K562 (cell line): ENCODE data around the gene CDH12. TPM values are rescaled to one million over a fixed set of nuclear protein-coding genes. Genes with fewer than 3 reads are reported as not detected.

Source experiments
- HDAC2 ChIP-seq: fragments of 450-650 bp; IDR thresholded peaks from 2 replicates; pipeline ENCODE4 v1.6.1; 2016; ENCODE audit warnings: mild to moderate bottlenecking
- NEUROD1 ChIP-seq: fragments of 150-350 bp; IDR thresholded peaks from 2 replicates; pipeline ENCODE4 v1.6.1; 2014; ENCODE audit warnings: borderline replicate concordance, low read length, low read depth; ENCODE audit not compliant: partially characterized antibody
- POLR2AphosphoS2 ChIP-seq: IDR thresholded peaks from 2 replicates; pipeline ENCODE4 v1.6.1; 2012; ENCODE audit warnings: low read length, improper control_type of control experiment
- POLR2H ChIP-seq: IDR thresholded peaks from 2 replicates; pipeline ENCODE4 v1.6.1; 2016; ENCODE audit warnings: missing genetic modification characterization, low read depth, mild to moderate bottlenecking, control low read depth, missing compliant biosample characterization, moderate library complexity
- TEAD1 ChIP-seq, 2 experiments: fragments of 450-650 bp in 1 of 2; sonication (generic) in 1 of 2; formaldehyde crosslinking; IDR thresholded peaks; 2 replicates each; pipeline versions ENCODE4 v1.4.0 to v1.8.0; 2020 to 2022; ENCODE audit warnings: mild to moderate bottlenecking in 2 of 2, missing genetic modification reagents in 1 of 2
- YY1 ChIP-seq, 3 experiments: IDR thresholded peaks; 2 replicates each; pipeline ENCODE4 v1.6.1; 2011; ENCODE audit warnings: low read length in 2 of 3, mild to moderate bottlenecking in 2 of 3, moderate library complexity in 2 of 3, borderline replicate concordance in 1 of 3, control low read depth in 1 of 3, low read depth in 1 of 3; ENCODE audit not compliant: insufficient read depth in 3 of 3, insufficient replicate concordance in 2 of 3, control insufficient read depth in 1 of 3, insufficient read length in 1 of 3; ENCODE audit errors: extremely low read depth in 1 of 3
- ZBED1 ChIP-seq: IDR thresholded peaks from 2 replicates; pipeline ENCODE4 v1.6.1; 2014
- ZC3H11A ChIP-seq: IDR thresholded peaks from 2 replicates; pipeline ENCODE4 v1.6.1; 2012; ENCODE audit warnings: low read depth, low read length, improper control_type of control experiment
- ZKSCAN3 ChIP-seq: fragments of 250-450 bp; sonication (Bioruptor Pico); IDR thresholded peaks from 2 replicates; pipeline ENCODE4 v1.4.0; 2020
- ZNF316 ChIP-seq: fragments of 450-650 bp; IDR thresholded peaks from 2 replicates; pipeline ENCODE4 v1.6.1; 2016
- polyA plus RNA-seq, 8 experiments: library from polyadenylated mRNA; depleted of rRNA in 4 of 8; stranded (reverse) in 5 of 8; unstranded in 3 of 8; fragments of >200 nt; fragmentation: Nextera tagmentation in 2 of 8; fragmentation: Illumina TruSeq in 1 of 8; extraction: Ambion mirVana in 2 of 8; extraction: Trizol in 1 of 8; gene quantifications; 2 replicates each; pipeline versions ENCODE4 v1.2.1 to v1.2.3, GENCODE V29; 2011 to 2014; ENCODE audit warnings: inconsistent platforms in 1 of 8, missing spikeins in 1 of 8
- total RNA-seq, 7 experiments: library from RNA; depleted of rRNA in 6 of 7; stranded (reverse); fragments of >200 nt in 6 of 7; fragmentation: Illumina TruSeq in 2 of 7; extraction: Trizol in 2 of 7; gene quantifications; 2 replicates each; pipeline versions ENCODE4 v1.2.1 to v1.2.3, GENCODE V29; 2011 to 2021; ENCODE audit warnings: low replicate concordance in 1 of 7
- TF ChIP-seq, protein P1 (sequence below): sonication (generic); formaldehyde crosslinking; IDR thresholded peaks from 2 replicates; pipeline ENCODE4 v1.8.0; 2022; ENCODE audit warnings: mild to moderate bottlenecking, missing genetic modification reagents
- TF ChIP-seq, protein P2 (sequence below), 2 experiments: fragments of 450-650 bp; IDR thresholded peaks; 2 replicates each; pipeline ENCODE4 v1.6.1; 2016; ENCODE audit warnings: mild to moderate bottlenecking in 2 of 2, borderline replicate concordance in 1 of 2, low read depth in 1 of 2, moderate library complexity in 1 of 2
- TF ChIP-seq, protein P3 (sequence below): sonication (generic); IDR thresholded peaks from 2 replicates; pipeline ENCODE4 v1.6.1; 2016
- TF ChIP-seq, protein P4 (sequence below), 2 experiments: fragments of 200-800 bp in 1 of 2; sonication (Bioruptor generic) in 1 of 2; sonication (generic) in 1 of 2; formaldehyde crosslinking in 1 of 2; IDR thresholded peaks in 1 of 2; conservative IDR thresholded peaks in 1 of 2; 2 replicates each; pipeline versions ENCODE4 v1.5.0 to v1.6.1; 2016 to 2020; ENCODE audit warnings: missing compliant biosample characterization in 1 of 2, missing genetic modification characterization in 1 of 2, missing genetic modification reagents in 1 of 2

Gene CDH12
- total and polyA plus RNA-seq, 9 of the 15 experiments (the other 6 are each of a cell fraction or from before 2014, with no cell fraction given) = 0.03 to 1.7 (median 0.37) TPM

DNA sequence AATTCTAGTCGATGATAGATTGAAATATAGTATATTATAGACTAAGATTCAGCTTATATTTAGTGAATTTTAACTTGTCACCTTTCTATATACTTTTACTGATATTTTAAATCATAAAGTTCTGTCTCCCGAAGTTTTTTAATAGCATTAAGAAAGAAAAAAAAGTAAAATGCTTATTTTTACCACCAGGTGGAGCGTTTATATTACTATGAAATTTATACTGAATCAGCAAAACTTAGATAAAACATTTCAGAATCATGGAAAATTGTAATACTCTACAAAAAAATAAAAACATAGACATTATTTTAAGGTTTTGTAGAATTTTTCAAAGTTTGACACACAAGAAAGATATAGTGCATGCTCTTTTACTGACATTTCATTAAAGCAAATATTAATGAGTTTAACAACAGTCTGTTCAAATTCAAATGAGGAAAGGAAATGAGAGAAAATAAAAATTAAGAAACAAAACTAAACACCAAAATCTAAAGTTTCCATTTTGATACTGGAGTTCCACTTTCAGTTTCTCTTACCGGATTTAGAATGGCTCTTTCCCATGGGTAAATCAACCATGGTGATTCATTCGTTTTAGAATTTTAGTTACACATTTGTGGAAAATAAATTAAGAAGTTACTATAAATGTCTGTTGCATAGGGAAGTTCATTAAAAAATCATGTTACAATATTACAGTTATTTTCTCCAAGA lies 1035.3 kb downstream of the CDH12 start (continued):
- TF ChIP-seq, protein P1, sequence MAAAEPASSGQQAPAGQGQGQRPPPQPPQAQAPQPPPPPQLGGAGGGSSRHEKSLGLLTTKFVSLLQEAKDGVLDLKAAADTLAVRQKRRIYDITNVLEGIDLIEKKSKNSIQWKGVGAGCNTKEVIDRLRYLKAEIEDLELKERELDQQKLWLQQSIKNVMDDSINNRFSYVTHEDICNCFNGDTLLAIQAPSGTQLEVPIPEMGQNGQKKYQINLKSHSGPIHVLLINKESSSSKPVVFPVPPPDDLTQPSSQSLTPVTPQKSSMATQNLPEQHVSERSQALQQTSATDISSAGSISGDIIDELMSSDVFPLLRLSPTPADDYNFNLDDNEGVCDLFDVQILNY (CRISPR knock-in tag) = no peak
- TF ChIP-seq ZBED1 (no peak), YY1 (IDR thresholded peaks at IDR 0.05; ENCODE audit: borderline replicate concordance in 1 of 3, control insufficient read depth in 1 of 3, extremely low read depth in 1 of 3, insufficient read depth in 3 of 3, insufficient read length in 1 of 3, insufficient replicate concordance in 2 of 3, low read depth in 1 of 3, low read length in 2 of 3) (no peak), NEUROD1 (no peak), ZC3H11A (no peak), POLR2AphosphoS2 (no peak), POLR2H (tag) (no peak), HDAC2 (no peak), ZNF316 (peak; percentile 97), TEAD1 (CRISPR knock-in tag; IDR thresholded peaks at IDR 0.05) (no peak), ZKSCAN3 (CRISPR knock-in tag) (no peak)
- TF ChIP-seq, protein P2, sequence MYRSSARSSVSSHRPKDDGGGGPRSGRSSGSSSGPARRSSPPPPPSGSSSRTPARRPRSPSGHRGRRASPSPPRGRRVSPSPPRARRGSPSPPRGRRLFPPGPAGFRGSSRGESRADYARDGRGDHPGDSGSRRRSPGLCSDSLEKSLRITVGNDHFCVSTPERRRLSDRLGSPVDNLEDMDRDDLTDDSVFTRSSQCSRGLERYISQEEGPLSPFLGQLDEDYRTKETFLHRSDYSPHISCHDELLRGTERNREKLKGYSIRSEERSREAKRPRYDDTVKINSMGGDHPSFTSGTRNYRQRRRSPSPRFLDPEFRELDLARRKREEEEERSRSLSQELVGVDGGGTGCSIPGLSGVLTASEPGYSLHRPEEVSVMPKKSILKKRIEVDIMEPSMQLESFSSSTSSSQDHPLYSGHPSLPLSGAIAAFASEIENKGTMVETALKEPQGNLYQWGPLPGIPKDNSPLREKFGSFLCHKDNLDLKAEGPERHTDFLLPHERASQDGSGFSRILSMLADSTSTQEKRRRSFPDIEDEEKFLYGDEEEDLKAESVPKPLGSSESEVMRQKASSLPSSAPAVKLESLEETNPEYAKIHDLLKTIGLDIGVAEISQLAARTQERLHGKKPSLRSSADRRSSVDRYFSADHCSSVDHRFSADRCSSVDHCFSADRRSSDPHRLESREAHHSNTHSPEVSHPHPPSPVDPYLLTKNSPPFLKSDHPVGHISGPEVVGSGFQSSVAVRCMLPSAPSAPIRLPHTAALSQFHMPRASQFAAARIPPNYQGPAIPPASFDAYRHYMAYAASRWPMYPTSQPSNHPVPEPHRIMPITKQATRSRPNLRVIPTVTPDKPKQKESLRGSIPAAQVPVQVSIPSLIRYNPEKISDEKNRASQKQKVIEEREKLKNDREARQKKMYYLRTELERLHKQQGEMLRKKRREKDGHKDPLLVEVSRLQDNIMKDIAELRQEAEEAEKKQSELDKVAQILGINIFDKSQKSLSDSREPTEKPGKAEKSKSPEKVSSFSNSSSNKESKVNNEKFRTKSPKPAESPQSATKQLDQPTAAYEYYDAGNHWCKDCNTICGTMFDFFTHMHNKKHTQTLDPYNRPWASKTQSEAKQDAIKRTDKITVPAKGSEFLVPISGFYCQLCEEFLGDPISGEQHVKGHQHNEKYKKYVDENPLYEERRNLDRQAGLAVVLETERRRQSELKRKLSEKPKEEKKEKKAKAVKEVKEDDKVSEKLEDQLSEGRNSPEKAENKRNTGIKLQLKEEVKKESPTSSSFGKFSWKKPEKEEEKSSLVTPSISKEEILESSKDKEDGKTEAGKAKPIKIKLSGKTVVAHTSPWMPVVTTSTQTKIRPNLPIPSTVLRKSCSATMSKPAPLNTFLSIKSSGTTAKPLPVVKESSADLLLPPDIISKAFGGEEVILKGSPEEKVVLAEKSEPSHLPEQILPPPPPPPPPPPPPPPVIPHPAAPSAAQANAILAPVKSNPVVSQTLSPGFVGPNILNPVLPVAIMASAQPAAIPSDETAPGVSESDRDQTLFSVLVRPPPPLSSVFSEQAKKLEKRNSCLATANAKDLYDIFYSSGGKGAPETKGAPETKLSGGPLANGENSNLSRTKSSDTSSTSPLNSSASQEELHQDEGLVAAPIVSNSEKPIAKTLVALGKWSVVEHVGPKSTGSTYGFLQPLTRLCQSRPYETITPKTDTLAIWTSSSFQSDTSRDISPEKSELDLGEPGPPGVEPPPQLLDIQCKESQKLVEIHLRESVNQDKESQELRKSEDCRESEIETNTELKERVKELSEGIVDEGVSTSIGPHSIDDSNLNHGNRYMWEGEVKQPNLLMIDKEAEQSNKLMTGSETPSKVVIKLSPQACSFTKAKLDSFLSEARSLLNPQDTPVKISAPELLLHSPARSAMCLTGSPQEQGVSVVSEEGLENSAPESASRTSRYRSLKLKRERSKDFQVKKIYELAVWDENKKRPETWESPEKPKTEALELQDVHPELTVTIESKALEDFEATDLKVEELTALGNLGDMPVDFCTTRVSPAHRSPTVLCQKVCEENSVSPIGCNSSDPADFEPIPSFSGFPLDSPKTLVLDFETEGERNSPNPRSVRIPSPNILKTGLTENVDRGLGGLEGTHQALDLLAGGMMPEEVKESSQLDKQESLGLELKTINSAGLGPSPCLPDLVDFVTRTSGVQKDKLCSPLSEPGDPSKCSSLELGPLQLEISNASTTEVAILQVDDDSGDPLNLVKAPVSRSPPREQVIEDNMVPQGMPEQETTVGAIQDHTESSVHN (IDR thresholded peaks at IDR 0.05; ENCODE audit: borderline replicate concordance in 1 of 2, low read depth in 1 of 2) = no peak
- TF ChIP-seq, protein P3, sequence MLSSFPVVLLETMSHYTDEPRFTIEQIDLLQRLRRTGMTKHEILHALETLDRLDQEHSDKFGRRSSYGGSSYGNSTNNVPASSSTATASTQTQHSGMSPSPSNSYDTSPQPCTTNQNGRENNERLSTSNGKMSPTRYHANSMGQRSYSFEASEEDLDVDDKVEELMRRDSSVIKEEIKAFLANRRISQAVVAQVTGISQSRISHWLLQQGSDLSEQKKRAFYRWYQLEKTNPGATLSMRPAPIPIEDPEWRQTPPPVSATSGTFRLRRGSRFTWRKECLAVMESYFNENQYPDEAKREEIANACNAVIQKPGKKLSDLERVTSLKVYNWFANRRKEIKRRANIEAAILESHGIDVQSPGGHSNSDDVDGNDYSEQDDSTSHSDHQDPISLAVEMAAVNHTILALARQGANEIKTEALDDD = no peak
- TF ChIP-seq, protein P4, sequence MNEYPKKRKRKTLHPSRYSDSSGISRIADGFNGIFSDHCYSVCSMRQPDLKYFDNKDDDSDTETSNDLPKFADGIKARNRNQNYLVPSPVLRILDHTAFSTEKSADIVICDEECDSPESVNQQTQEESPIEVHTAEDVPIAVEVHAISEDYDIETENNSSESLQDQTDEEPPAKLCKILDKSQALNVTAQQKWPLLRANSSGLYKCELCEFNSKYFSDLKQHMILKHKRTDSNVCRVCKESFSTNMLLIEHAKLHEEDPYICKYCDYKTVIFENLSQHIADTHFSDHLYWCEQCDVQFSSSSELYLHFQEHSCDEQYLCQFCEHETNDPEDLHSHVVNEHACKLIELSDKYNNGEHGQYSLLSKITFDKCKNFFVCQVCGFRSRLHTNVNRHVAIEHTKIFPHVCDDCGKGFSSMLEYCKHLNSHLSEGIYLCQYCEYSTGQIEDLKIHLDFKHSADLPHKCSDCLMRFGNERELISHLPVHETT (CRISPR knock-in tag; conservative IDR thresholded peaks at IDR 0.05 in 1 of 2, IDR thresholded peaks at IDR 0.05 in 1 of 2) = no peak
